Stimulated activated effector memory CD8-positive, alpha-beta T cell treated with anti-CD3 and anti-CD28 coated beads, Interleukin-12 subunit alpha, Interleukin-12 subunit beta, amount 100 ng/mL, for 72 hours (primary cell): ENCODE data around the gene PTPRN2.

Experiments
- ATAC-seq: fragments of 150-1000 bp; cut with Tn5 transposase; 2 replicates; pipeline ENCODE4 v1.10.0; 2021
- DNase-seq, 2 donors: peaks; one replicate each; pipeline ENCODE4 v3.0.0; 2021 to 2022; ENCODE audit warnings: low spot score in 2 of 2
- H3K27ac Mint-ChIP-seq: one replicate; pipeline ENCODE4 v1.8.0; 2022; ENCODE audit warnings: mild to moderate bottlenecking, mixed read lengths
- H3K36me3 Mint-ChIP-seq: one replicate; pipeline ENCODE4 v1.8.0; 2022; ENCODE audit warnings: mild to moderate bottlenecking, mixed read lengths
- H3K4me1 Mint-ChIP-seq: one replicate; pipeline ENCODE4 v1.8.0; 2022; ENCODE audit warnings: mixed read lengths
- H3K4me3 Mint-ChIP-seq: one replicate; pipeline ENCODE4 v1.8.0; 2022; ENCODE audit warnings: mild to moderate bottlenecking, mixed read lengths
- H3K9me3 Mint-ChIP-seq: one replicate; pipeline ENCODE4 v1.8.0; 2022; ENCODE audit warnings: mixed read lengths

PTPRN2 gene

DNA sequence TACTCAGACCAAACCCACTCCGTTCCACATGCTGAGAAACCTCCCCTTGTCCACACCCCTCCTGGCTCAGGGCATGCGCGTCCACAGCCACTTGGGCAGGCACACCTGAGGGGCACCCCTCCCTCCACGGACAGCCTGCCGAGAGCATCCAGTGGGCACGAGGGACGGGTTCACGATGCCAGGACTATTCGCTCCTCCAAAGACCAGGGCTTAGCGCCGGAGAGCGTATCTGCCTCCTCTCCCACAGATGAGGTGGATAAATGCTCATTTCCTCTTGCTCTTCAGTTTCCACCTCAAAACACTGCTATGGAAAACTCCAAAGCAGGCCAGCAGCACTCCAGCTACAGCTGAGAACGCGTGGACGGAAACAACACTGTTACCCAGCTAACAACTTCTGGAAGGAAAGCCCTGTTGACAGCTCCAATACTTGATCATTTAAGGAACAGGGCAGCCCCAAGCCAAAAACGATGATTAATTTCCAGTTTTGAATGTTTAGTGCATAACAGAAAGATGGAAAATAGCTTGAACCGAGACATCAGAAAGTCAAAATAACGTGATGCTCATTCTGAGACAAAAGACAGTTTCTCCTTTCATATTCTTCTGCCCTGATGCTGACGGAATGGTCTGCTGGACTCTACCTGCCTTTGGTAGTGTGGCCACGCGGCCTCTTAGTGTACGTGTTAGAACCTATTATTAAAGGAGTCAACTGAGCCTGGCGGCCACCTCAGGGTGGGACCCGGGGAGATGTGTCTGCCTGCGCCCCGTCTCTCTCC, 1046.1 kb downstream of the PTPRN2 start:
- peaks cover 6% of the 10 kb centered on the region for H3K36me3 Mint-ChIP-seq
- peaks cover 18% of the 10 kb centered on the region for H3K4me1 Mint-ChIP-seq
- DNase-seq (no peak), ATAC-seq (no peak)
- H3K4me3 Mint-ChIP-seq: no peak overlapping the region
- H3K27ac Mint-ChIP-seq: peak overlapping the region; percentile 44
- H3K9me3 Mint-ChIP-seq: peaks cover 3% of the 10 kb centered on the region

DNA sequence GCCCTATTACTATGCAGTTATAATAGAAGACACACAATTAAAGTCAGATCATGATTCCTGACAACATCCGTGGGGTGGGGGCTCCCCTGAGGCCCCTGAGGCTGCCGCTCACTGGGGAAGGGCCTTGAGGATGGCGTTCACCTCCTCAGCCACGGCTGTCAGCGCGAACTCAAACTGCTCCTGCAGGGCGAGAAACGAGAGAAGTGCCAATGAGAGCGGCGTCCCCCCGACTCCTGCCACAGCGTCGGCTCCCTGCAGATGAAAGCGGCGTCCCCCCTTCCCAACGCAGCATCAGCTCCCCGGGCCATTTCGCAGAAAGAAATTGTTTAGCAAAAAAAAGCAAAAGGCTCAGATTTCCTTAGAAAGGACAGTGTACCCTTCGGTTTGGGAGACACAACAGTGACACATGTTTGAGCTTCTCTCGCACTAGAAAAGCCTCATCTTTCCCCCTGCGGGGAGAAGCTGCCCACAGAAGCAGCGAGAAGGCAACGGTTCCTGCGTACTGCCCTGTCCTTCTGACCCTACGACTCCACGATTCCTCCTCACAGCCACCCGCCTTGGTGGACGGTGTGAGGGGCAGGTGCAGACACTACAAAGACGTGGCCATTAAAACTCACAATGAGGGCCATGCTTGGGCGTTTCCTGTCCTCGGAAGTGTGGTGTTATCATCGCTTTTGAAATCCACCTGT, 1046.9 kb downstream of the PTPRN2 start:
- peaks cover 18% of the 10 kb centered on the region for H3K4me1 Mint-ChIP-seq
- H3K9me3 Mint-ChIP-seq: peaks cover 3% of the 10 kb centered on the region
- no peak overlapping the region for H3K4me3 Mint-ChIP-seq
- H3K36me3 Mint-ChIP-seq: peaks cover 6% of the 10 kb centered on the region
- DNase-seq (no peak), ATAC-seq (no peak)
- peak overlapping the region; percentile 44 for H3K27ac Mint-ChIP-seq

DNA sequence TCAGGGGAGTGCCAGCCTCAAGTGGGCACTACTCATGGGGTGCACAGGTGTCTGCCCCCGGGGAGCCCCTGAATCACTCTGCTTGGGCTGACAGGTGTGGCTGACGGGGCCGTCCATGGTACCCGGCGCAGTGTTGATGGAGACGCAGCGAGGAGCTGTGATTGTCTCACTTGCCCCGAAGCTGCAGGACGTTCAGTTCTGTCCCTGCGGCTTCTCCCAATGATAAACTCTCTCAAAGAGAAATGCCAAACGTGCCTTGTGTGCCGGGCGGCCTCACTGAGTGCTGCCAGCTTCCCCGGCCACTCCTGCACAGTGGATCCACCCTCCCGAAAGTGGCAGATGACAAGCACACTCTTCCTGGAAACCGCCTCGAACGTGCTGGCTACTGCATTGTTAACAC, 1047.6 kb downstream of the PTPRN2 start:
- peaks cover 6% of the 10 kb centered on the region for H3K36me3 Mint-ChIP-seq
- H3K27ac Mint-ChIP-seq: no peak overlapping the region
- ATAC-seq (no peak), DNase-seq (no peak)
- H3K9me3 Mint-ChIP-seq: peaks cover 3% of the 10 kb centered on the region
- no peak overlapping the region for H3K4me3 Mint-ChIP-seq
- H3K4me1 Mint-ChIP-seq: peaks cover 15% of the 10 kb centered on the region

DNA sequence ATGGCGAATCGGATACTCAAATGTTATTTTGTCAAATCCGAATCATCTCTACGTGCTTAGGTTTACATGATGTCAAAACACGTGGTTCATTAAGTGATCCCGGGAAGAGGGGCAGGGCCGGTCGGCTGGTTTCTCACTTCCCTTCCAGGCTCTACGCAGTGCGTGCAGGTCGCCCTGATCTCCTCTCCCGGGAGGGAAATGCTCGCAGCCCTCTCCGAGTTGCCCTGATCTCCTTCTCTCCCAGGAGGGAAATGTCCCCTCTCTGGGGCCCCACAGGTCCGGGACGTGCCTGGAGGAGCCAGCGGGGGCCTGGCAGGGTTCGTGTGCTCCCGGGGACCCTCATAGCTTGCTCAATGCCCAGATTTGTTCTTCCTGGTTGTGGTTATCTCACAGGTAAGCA, 1048.1 kb downstream of the PTPRN2 start:
- H3K9me3 Mint-ChIP-seq: peaks cover under 1% of the 10 kb centered on the region
- peaks cover 2% of the 10 kb centered on the region for H3K36me3 Mint-ChIP-seq
- DNase-seq (no peak), ATAC-seq (no peak)
- H3K27ac Mint-ChIP-seq: no peak overlapping the region
- no peak overlapping the region for H3K4me3 Mint-ChIP-seq
- peaks cover 10% of the 10 kb centered on the region for H3K4me1 Mint-ChIP-seq

DNA sequence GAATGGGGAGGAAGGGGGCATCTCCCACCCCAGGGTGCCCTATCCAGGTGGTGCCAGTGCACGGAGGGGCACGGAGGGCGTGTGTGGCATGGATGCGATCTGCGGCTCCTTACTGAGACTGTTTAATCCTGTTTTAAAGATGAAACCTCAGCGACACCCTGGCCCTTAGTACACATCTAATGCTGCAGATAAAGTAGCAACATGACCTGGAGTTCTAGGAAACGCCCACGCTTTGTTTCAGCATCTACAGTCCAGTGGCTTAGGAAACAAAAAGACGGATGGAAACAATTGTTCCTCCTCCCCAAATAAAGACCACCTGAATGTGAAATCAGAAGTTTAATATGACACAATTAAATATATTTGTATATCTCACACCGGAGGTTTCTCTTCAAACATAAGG, 1048.9 kb downstream of the PTPRN2 start:
- Mint-ChIP-seq H3K36me3 (no peaks in the 10 kb centered on the region), H3K4me3 (no peak overlapping the region), H3K27ac (no peak overlapping the region), H3K9me3 (no peaks in the 10 kb centered on the region), H3K4me1 (peaks cover 2% of the 10 kb centered on the region)
- ATAC-seq: no peak
- DNase-seq: no peak

DNA sequence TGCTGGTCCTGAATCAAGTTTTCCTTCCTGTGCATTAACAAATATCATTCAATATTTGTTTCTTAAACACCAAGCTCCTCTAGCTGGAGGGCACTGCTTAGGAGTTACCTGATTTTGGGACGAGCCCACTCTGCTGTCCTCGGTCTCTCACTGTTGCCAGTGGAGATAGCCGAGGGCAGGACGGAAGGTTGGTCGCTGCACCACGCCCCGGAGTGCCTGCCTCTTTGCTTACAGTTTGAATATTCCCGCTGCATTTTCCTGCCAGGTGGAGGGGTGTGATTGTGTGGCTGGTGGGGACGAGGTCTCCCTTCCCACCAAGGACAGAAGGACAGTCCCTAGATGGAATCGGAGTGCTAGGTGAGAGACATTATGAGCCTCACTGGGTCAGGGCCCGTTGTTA, 1049.3 kb downstream of the PTPRN2 start:
- no peak overlapping the region for H3K27ac Mint-ChIP-seq
- no peak overlapping the region for H3K4me3 Mint-ChIP-seq
- H3K9me3 Mint-ChIP-seq: no peaks in the 10 kb centered on the region
- ATAC-seq (no peak), DNase-seq (no peak)
- H3K36me3 Mint-ChIP-seq: no peaks in the 10 kb centered on the region
- H3K4me1 Mint-ChIP-seq: no peaks in the 10 kb centered on the region

DNA sequence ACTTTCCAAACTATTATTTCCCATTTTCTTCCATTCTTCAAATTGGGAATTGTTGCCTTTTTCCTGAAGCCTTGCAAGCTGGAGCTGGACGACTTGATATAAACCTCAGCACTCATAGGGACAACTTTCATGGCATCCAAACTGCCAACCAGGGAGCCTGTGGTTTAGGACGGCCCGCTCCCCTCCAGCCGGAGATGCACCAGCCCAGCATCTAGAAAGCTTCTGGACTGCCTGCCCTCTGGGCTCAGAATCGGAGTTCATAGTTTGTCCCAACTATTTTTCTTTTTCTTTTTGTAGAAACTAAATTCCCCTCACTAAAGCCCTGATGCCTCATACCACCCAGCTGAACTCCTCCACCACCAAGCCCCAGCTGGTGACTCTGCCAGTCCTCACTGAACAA, 1050.6 kb downstream of the PTPRN2 start:
- no peak for DNase-seq
- Mint-ChIP-seq H3K4me1 (no peaks in the 10 kb centered on the region), H3K27ac (no peak overlapping the region), H3K36me3 (no peaks in the 10 kb centered on the region), H3K4me3 (no peak overlapping the region), H3K9me3 (peaks cover 6% of the 10 kb centered on the region)
- ATAC-seq: no peak

DNA sequence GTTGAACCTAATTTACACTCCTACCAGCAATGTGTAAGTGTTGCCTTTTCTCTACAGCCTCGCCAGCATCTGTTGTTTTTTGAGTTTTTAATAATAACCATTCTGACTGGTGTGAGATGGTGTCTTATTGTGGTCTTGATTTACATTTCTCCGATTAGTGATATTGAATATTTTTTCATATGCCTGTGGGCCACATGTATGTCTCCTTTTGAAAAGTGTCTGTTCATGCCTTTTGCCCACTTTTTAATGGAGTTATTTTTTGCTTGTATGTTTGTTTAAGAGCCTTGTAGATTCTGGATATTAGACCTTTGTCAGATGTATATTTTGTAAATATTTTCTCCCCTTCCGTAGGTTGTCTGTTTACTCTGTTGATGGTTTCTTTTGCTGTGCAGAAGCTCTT, 1055.6 kb downstream of the PTPRN2 start:
- ATAC-seq: no peak
- Mint-ChIP-seq H3K4me3 (no peak overlapping the region), H3K9me3 (peaks cover 12% of the 10 kb centered on the region), H3K4me1 (no peaks in the 10 kb centered on the region), H3K27ac (no peak overlapping the region), H3K36me3 (no peaks in the 10 kb centered on the region)
- no peak for DNase-seq

DNA sequence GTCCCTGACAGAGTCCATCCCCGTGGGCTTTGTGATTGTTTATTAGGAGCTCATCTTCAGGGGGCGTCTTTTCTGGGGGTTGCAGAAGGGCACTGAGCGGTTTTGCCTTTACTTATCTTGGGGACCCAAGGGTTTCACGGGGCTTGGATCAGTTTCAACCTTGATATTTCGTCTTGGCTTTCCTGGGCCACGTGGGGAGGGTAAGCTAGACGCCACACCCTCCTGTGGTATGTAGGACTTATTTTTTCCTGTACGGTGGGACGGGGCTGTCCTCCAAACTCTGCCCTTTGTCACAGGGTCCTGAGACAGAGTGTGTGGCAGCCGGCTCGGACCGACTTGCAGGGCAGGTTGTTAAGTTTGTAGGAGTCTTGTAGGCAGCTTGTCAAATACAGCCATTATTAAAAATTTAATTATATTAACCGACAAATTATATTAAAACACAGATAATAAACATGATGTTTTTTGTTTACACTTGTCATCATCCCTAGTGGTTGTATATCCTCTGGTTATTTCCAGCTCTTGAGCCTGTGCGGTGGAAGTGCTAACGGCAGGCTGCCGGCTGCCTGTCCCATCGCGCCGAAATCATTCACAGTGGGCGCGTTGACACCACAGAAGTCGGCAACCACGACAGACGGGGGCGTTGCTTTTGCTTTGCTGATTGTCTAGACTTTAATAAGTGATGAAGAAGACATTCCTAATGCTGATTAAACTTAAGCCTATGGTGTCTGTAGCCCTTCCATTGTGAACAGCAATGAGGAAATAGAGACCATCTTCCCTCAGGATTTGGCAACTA, 1057.7 kb downstream of the PTPRN2 start:
- Mint-ChIP-seq H3K9me3 (peaks cover 12% of the 10 kb centered on the region), H3K27ac (no peak overlapping the region), H3K36me3 (no peaks in the 10 kb centered on the region), H3K4me1 (no peaks in the 10 kb centered on the region), H3K4me3 (no peak overlapping the region)
- ATAC-seq (no peak), DNase-seq (no peak)

DNA sequence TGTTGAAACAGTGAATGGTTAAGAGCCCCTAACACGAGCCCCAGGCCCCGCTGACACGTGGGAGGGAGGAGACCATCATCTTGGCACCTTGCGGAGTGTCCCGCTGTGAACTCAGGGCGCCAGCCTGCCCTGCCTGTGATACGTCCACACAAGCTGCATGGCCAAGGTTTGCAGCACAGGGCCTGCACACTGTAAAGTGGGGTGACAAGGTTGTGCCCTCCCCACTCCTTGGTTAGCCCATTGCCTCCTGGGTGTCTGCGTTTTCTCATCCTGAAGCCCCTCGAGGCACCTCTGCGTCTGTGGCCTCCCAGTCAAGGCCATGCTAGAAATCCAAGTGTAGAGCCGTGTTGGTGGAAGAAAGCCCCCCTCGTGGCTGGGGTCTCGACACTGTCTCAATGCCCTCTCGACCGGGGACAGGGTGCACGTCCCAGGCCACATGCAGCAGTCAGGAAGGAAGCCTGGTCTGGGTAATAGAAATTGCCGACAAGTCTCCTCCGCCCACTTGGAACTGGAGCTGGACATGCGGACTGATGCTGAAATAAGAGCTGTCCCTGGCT, 1058.8 kb downstream of the PTPRN2 start:
- H3K27ac Mint-ChIP-seq: no peak overlapping the region
- H3K9me3 Mint-ChIP-seq: peaks cover 12% of the 10 kb centered on the region
- H3K36me3 Mint-ChIP-seq: no peaks in the 10 kb centered on the region
- no peak overlapping the region for H3K4me3 Mint-ChIP-seq
- no peak for DNase-seq
- no peak for ATAC-seq
- no peaks in the 10 kb centered on the region for H3K4me1 Mint-ChIP-seq

DNA sequence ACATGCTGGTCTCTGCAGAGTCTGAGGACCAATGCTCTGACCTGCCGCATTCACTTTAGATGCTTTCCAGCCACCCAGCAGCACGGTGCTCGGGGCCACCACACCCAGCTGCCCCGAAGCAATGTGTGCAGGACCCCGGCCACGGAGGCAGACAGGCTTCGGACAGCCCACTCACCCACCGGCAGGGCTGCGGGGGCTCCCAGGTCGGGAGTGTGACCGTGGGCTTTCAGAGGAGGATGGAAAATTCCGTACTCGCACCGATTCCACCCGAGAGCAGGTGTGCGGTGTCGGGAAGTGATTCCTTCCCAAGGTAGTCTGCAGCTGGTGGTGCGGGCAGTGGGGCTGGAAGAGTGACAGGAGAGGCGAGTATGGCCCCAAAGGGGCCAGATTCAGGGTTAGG, 1059.9 kb downstream of the PTPRN2 start:
- Mint-ChIP-seq H3K36me3 (no peaks in the 10 kb centered on the region), H3K4me1 (no peaks in the 10 kb centered on the region), H3K4me3 (no peak overlapping the region), H3K9me3 (peaks cover 12% of the 10 kb centered on the region), H3K27ac (no peak overlapping the region)
- DNase-seq (no peak), ATAC-seq (no peak)

DNA sequence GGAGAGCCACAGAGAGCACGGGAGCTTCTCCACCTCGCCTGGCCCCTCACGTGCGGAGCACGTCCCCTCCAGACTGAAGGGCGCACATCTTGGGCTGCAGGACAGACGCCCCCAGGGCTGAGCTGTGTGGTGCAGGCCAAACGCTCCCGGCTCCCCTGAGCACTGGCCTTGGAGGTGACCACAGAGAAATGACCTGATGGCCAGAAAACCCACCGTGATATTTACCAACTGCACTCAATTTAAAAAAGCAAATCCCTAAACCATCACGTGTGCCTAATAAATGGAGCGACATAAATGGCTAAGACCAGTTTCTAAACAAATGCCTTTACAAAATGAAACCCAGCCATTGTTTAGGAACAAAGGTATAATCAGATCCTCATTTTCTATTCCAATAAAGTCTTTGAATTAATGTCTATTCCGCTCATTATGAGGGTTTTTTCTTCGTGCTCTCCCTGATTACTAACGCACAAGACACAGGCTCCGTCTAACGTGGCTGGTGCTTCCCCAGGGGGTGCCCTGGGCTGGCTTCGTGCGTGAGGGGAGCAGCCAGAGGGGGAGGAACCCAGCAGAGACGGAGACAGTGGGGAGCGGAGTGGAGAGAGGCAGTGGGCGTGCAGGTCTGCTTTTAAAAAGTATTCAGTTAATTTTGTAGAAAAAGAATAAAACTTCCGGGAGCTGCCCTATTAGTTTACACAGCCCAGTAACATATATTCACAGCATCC, 1060.5 kb downstream of the PTPRN2 start:
- DNase-seq (no peak), ATAC-seq (no peak)
- no peak overlapping the region for H3K4me3 Mint-ChIP-seq
- H3K4me1 Mint-ChIP-seq: no peaks in the 10 kb centered on the region
- H3K9me3 Mint-ChIP-seq: peaks cover 6% of the 10 kb centered on the region
- H3K36me3 Mint-ChIP-seq: no peaks in the 10 kb centered on the region
- no peak overlapping the region for H3K27ac Mint-ChIP-seq

DNA sequence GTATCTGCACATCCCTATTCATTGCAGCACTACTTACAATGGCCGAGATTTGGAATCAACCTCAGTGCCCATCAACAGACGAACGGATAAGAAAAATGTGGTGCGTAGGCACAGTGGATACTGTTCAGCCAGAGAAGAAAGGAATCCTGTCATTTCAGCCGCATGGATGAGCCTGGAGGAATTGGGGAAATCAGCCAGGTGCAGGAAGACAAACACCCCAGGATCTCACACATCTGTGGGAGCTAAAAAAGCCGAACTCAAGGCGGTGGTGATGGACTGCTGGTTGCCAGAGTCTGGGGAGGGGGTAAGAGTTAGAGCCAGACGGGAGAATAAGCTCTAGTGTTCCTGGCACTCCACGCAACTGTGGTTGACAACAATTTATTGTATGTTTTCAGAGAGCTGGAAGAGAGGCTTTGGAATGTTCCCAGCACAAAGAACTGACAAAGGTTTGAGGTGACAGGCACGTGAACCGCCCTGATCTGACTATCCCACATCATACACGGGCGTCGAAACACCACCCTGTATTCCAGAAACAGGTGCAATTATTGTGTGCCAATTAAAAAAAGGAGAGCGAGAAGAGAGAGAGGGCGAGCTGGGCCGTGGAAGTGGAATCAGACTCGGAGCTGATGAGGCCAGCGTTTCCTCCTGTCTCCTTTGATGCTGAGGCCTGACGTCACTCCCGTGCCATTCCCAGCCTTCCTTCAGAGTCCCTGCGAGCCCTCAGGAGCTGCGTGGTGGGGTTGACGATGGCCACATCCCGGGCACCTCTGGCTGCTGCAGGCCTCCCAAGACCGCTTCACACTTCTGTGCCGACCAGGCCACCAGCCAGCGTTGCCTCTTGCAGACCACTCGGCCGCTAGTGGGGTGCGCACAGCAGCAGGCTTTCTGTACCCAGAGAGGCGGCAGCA, 1061.4 kb downstream of the PTPRN2 start:
- no peak for ATAC-seq
- Mint-ChIP-seq H3K9me3 (no peaks in the 10 kb centered on the region), H3K4me1 (no peaks in the 10 kb centered on the region), H3K36me3 (no peaks in the 10 kb centered on the region), H3K27ac (peak overlapping the region; percentile 58), H3K4me3 (no peak overlapping the region)
- no peak for DNase-seq

DNA sequence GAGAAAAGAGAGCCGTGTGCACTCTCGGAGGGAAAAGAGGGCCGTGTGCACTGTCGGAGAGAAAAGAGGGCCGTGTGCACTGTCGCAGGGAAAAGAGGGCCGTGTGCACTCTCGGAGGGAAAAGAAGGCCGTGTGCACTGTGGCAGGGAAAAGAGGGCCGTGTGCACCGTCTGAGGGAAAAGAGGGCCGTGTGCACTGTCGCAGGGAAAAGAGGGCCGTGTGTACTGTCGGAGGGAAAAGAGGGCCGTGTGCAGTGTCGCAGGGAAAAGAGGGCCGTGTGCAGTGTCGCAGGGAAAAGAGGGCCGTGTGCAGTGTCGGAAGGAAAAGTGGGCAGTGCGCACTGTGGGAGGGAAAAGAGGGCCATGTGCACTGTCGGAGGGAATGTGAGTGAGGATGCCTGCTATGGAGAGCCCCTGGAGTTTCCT, 1062.1 kb downstream of the PTPRN2 start:
- Mint-ChIP-seq H3K9me3 (no peaks in the 10 kb centered on the region), H3K36me3 (no peaks in the 10 kb centered on the region), H3K4me3 (no peak overlapping the region), H3K4me1 (no peaks in the 10 kb centered on the region), H3K27ac (no peak overlapping the region)
- DNase-seq: no peak
- no peak for ATAC-seq
